Vagina (tissue), 2 donors: ENCODE data around the gene DNAJB13.
A peak's percentile ranks its signal among the peaks of the same experiment; 100 is the strongest.

Experiments used
- CTCF ChIP-seq, 3 experiments: fragments of 450-650 bp in 2 of 3; fragments of 200-600 bp in 1 of 3; sonication (generic) in 1 of 3; IDR thresholded peaks; one replicate each; pipeline ENCODE4 v1.5.1; 2017 to 2019; ENCODE audit warnings: antibody characterized with exemption in 3 of 3, mild to moderate bottlenecking in 2 of 3, moderate library complexity in 2 of 3
- POLR2AphosphoS5 ChIP-seq, 2 donors: sonication (generic); formaldehyde crosslinking; IDR thresholded peaks; one replicate each; pipeline ENCODE4 v1.9.0; 2017; ENCODE audit warnings: antibody characterized with exemption in 2 of 2, mild to moderate bottlenecking in 2 of 2, low read depth in 1 of 2; ENCODE audit not compliant: insufficient read depth in 1 of 2

DNA sequence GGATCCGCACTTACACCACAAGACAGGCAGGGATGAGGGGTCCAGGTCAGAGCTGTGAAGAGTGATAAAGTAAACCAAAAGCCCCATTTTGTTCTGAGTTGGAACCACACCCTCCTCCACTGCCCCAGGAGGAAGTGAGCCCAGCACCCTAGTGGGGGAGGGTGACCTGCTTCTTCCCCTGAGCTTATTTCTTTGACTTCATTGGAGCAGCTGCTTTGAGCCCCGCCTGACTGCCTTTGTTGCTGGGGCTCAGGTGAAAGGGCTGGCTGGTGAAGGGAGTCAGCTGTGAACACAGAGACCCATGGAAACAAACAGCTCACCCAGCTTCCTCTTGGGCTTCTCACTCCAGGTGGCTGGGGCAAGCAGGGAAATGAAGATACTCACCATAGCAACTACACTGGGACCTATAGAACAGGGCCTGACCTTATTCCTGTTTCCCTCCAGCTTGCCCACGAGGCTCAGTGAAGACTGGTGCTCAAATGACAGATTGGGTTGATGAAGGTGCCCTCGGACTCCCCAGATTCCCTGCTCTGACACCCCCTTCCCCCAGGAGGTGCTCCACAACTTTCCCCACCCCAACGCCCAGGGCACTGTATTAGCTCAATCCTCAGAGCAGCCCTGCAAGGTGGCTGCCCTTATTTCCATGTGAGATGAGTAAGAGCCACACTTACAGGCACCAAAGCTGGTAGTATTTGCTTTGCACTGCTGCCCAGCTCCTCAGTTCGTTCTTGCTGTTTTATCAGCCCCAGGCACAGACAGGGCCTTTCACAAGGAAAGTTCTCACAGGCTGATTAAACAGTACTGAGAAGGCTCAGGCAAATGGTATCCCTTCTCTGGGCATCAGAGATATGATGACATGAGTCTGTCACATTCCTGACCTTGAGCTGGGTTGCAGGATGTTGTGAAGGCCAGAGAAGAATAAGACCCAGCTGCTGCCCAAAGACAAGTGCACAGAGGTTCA lies 29.5 kb downstream of the DNAJB13 start:
- TF ChIP-seq CTCF (IDR thresholded peaks at IDR 0.05): no peak
- peak in 1 of 2 donors; percentile 23 for TF ChIP-seq POLR2AphosphoS5 (IDR thresholded peaks at IDR 0.05; ENCODE audit: insufficient read depth in 1 of 2, low read depth in 1 of 2)
